ENCODE measurements around the gene AQP12B. TPM values are rescaled to one million over a fixed set of nuclear protein-coding genes. Genes with fewer than 3 reads are reported as not detected.
"Not testable (repeated sequence)": the region's sequence is repeated elsewhere in the genome, so short reads cannot be mapped to it uniquely, and the experiment has no call there.

The AQP12B gene, protein sequence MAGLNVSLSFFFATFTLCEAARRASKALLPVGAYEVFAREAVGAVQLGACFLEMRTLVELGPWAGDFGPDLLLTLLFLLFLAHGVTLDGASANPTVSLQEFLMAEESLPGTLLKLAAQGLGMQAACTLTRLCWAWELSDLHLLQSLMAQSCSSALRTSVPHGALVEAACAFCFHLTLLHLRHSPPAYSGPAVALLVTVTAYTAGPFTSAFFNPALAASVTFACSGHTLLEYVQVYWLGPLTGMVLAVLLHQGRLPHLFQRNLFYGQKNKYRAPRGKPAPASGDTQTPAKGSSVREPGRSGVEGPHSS
- polyA plus RNA-seq (not detected in 3 replicates), polyA minus RNA-seq (not detected in 3 replicates)
- polyA plus RNA-seq (2011; ENCODE audit: low read depth): not detected
- not detected in 2 replicates for polyA plus RNA-seq (2011; cell fraction: cytosol; rRNA removed)
- not detected in 2 replicates for polyA plus RNA-seq (2011; cell fraction: nucleus; rRNA removed)
- polyA plus RNA-seq (2012; ENCODE audit: low replicate concordance): not detected in 2 replicates
- polyA minus RNA-seq (2011; cell fraction: cytosol; rRNA and poly(A)+ RNA removed): not detected
- polyA minus RNA-seq (2011; cell fraction: nucleus; rRNA and poly(A)+ RNA removed): not detected in 2 replicates

DNA sequence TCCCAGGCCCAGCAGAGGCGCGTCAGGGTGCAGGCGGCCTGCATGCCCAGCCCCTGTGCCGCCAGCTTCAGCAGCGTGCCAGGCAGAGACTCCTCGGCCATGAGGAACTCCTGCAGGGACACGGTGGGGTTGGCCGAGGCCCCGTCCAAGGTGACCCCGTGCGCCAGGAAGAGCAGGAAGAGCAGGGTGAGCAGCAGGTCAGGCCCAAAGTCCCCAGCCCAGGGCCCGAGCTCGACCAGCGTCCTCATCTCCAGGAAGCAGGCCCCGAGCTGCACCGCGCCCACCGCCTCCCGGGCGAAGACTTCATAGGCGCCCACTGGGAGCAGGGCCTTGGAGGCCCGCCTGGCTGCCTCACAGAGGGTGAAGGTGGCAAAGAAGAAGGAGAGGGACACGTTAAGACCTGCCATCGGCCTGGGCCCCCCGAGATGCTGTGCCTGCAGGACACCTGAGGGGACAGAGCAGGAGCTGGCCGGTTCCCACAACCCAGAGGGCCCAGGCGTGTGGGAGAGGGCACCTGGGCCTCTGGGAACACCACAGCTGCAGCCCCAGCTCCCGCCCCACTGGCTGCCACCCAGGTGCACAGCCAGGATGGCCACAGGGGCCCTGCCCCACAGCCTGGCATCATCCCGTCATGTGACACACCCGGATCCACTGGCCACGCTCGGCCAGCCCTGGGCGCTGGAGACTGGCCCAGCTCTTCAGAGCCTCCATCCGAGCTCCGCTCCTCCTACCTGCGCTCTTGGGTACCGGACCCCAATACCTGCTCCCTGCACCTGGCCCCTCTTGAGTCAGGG is at the start of gene AQP12B:
Gene AQP12B (minus strand): TSS at position 455 of the 794 bp plus-strand sequence. CDS start 48 bp downstream, at position 407.
- H3K36me3 ChIP-seq (ENCODE audit: control insufficient read depth in 2 of 2, extremely low read depth in 1 of 2, insufficient read depth in 2 of 2, low read length in 2 of 2); dilution Hi-C loops (cut with MboI; ENCODE audit: extremely low pct_ligation_motif_present, low sequenced_read_pairs); H3K9ac ChIP-seq (ENCODE audit: control insufficient read depth, extremely low read depth, insufficient read depth, low read length); H3K79me2 ChIP-seq (ENCODE audit: control insufficient read depth, insufficient read depth, low read length); DNase-seq (ENCODE audit: low read depth, low spot score); H3K4me3 ChIP-seq (ENCODE audit: control insufficient read depth in 2 of 3, extremely low read depth in 1 of 3, insufficient read depth in 2 of 3, low read depth in 1 of 3, low read length in 3 of 3); H3K4me2 ChIP-seq (ENCODE audit: control insufficient read depth, extremely low read depth, insufficient read depth, low read depth, low read length); H2AFZ ChIP-seq (ENCODE audit: control insufficient read depth, low read length); H3K9me1 ChIP-seq (ENCODE audit: control insufficient read depth, extremely low read depth, insufficient read depth, low read length); H3K4me1 ChIP-seq (ENCODE audit: control insufficient read depth, extremely low read depth, insufficient read depth, low read length); H3K27ac ChIP-seq (ENCODE audit: control insufficient read depth, insufficient read depth, low read length); H3K9me3 ChIP-seq (ENCODE audit: control insufficient read depth, low read depth, low read length); H4K20me1 ChIP-seq (ENCODE audit: control insufficient read depth, extremely low read depth, insufficient read depth, low read length); FAIRE-seq: not testable (repeated sequence)
- peaks cover 16% of the 10 kb centered on the region for H3K27me3 ChIP-seq (ENCODE audit: control insufficient read depth, extremely low read depth, insufficient read depth, low read length)

DNA sequence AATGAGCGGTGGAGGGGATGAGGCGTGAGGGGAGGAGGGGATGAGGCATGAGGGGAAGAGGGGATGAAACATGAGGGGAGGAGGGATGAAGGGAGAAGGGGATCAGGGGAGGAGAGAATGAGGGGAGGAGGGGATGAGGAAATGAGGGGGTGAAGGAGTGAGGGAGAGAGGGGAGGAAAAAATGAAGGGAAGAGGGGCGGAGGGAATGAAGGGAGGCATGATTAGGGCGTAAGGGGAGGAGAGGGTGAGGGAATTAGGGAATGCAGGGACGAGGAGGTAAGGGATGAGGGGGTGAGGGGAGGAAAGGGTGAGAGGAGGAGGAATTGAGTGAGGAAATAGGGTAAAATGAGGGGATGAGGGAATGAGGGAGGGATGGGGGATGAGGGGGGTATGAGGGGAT is 49.5 kb upstream of the AQP12B start:
- dilution Hi-C loops (cut with MboI; ENCODE audit: extremely low pct_ligation_motif_present, low sequenced_read_pairs): no loop called here
- Histone ChIP-seq H3K9me3 (ENCODE audit: control insufficient read depth, low read depth, low read length) (no peaks in the 10 kb centered on the region), H3K79me2 (ENCODE audit: control insufficient read depth, insufficient read depth, low read length) (no peaks in the 10 kb centered on the region), H4K20me1 (ENCODE audit: control insufficient read depth, extremely low read depth, insufficient read depth, low read length) (no peaks in the 10 kb centered on the region), H3K27me3 (ENCODE audit: control insufficient read depth, extremely low read depth, insufficient read depth, low read length) (peaks cover 18% of the 10 kb centered on the region), H3K4me3 (ENCODE audit: control insufficient read depth in 2 of 3, extremely low read depth in 1 of 3, insufficient read depth in 2 of 3, low read depth in 1 of 3, low read length in 3 of 3) (no peak overlapping the region), H3K36me3 (ENCODE audit: control insufficient read depth in 2 of 2, extremely low read depth in 1 of 2, insufficient read depth in 2 of 2, low read length in 2 of 2) (no peaks in the 10 kb centered on the region), H3K4me2 (ENCODE audit: control insufficient read depth, extremely low read depth, insufficient read depth, low read depth, low read length) (no peak overlapping the region), H2AFZ (ENCODE audit: control insufficient read depth, low read length) (no peak overlapping the region), H3K9me1 (ENCODE audit: control insufficient read depth, extremely low read depth, insufficient read depth, low read length) (no peaks in the 10 kb centered on the region), H3K9ac (ENCODE audit: control insufficient read depth, extremely low read depth, insufficient read depth, low read length) (no peak overlapping the region), H3K27ac (ENCODE audit: control insufficient read depth, insufficient read depth, low read length) (no peak overlapping the region), H3K4me1 (ENCODE audit: control insufficient read depth, extremely low read depth, insufficient read depth, low read length) (no peaks in the 10 kb centered on the region)
- no peak for TF ChIP-seq EZH2 (IDR thresholded peaks at IDR 0.05; ENCODE audit: low read length)
- TF ChIP-seq, protein P1, sequence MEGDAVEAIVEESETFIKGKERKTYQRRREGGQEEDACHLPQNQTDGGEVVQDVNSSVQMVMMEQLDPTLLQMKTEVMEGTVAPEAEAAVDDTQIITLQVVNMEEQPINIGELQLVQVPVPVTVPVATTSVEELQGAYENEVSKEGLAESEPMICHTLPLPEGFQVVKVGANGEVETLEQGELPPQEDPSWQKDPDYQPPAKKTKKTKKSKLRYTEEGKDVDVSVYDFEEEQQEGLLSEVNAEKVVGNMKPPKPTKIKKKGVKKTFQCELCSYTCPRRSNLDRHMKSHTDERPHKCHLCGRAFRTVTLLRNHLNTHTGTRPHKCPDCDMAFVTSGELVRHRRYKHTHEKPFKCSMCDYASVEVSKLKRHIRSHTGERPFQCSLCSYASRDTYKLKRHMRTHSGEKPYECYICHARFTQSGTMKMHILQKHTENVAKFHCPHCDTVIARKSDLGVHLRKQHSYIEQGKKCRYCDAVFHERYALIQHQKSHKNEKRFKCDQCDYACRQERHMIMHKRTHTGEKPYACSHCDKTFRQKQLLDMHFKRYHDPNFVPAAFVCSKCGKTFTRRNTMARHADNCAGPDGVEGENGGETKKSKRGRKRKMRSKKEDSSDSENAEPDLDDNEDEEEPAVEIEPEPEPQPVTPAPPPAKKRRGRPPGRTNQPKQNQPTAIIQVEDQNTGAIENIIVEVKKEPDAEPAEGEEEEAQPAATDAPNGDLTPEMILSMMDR (optimal IDR thresholded peaks at IDR 0.05 in 1 of 3, IDR thresholded peaks at IDR 0.05 in 1 of 3, conservative IDR thresholded peaks at IDR 0.05 in 1 of 3; ENCODE audit: extremely low read depth in 1 of 3, insufficient read depth in 2 of 3, low read length in 3 of 3): no peak
- DNase-seq (ENCODE audit: low read depth, low spot score): no peak
- FAIRE-seq: no peak
